GM19372 (cell line): ENCODE measurements around the gene C20orf96.
"Not testable (repeated sequence)": the region's sequence is repeated elsewhere in the genome, so short reads cannot be mapped to it uniquely, and the experiment has no call there.

Experiments
- ATAC-seq: cut with Tn5 transposase; IDR thresholded peaks from one replicate; pipeline ENCODE4 v1.9.1; 2021; ENCODE audit warnings: mild to moderate bottlenecking, low read depth, moderate library complexity; ENCODE audit not compliant: unreplicated experiment

Gene C20orf96

GRCh38 chr20:290084-290831 lies at the start of gene C20orf96:
Gene C20orf96 (minus strand): TSS chr20:290750. CDS start chr20:290610, 140 bp downstream.
- peak; percentile 86 for ATAC-seq

DNA sequence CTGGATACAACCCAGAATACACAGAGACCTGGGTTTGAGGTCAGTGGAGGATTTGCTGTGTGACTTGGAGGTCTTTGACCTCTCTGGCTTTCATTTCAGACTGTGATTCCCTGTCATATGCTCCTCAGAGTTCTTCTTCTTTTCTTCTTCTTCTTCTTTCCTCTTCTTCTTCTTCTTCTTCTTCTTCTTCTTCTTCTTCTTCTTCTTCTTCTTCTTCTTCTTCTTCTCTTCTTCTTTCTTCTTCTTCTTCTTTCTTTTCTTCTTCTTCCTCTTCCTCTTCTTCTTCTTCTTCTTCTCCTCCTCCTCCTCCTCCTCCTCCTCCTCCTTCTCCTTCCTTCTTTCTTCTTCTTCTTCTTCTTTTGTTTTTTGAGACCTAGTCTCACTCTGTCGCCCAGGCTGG lies 45.5 kb upstream of the C20orf96 start:
- not testable (repeated sequence) for ATAC-seq

- ATAC-seq, result no peak
Measured at GRCh38 chr20:334578-334977, 44.0 kb upstream of the C20orf96 start.

- ATAC-seq, result no peak
Measured at GRCh38 chr20:330233-331149, 39.9 kb upstream of the C20orf96 start.

DNA sequence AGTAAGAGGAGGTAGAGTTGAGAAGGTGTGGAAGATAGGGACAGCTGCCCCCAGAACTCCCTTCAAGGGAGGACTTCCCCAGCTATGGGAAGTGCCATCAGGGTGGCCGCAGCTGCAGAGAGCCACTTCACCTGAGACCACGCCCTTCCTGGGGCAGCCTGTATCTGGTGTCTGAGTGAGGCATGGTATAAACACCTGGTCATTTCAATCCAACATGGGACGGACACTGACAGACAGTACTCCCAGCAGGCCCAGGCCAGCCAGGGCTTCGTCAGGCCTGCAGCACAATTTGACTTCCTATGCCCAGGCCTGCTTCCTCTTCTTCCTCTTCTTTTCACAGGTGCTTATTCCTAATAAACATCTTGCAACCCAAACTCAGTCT lies 39.3 kb upstream of the C20orf96 start:
- ATAC-seq, result no peak

- ATAC-seq, result no peak
Measured at GRCh38 chr20:328975-329695, 38.6 kb upstream of the C20orf96 start.

DNA sequence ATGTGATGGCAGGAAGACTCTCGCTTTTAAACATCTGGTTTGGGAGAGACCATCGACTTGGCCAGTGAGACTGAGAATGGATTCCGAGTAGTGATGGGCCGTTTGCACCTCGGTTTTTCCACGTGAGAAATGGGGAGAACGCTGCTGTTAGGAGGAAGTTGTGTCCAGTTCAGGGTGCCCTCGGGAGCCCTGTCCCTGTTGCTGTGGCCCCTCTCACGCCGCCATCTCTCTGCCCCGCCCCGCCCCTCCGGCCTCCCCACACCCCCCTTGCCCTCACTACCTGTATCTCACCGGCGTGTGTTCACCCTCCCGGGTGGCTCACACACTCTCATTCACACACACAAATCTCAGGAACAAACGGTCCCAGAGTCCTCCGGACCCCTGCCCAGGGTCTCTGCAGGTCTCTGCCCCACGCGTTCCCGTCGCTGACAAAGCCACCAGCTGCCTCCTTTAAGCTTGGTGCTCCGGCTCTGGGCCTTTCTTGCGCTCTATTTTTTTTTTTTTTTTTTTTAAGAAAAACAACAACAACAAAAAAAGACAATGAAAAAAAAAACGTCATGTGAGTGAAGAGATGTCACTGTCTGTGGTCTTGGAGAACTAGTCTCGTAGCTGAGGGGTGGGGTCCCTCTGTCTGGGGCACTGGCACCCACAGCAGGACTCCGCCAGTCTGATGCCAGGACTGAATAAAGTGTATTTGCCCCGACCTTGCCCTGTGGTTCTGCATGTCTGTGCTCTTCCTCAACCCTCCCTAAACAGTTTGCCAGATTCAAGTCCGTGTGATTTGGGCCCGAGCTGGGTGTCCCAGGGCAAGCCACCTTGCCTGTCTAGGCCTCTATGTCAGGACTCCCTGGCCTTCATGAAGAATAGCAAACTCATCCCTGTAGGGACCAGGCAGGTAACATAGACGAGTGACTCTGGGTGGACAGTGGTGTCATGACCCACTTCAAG lies 37.8 kb upstream of the C20orf96 start:
- ATAC-seq, result no peak

- no peak for ATAC-seq
Measured at GRCh38 chr20:327186-328026, 36.9 kb upstream of the C20orf96 start.

DNA sequence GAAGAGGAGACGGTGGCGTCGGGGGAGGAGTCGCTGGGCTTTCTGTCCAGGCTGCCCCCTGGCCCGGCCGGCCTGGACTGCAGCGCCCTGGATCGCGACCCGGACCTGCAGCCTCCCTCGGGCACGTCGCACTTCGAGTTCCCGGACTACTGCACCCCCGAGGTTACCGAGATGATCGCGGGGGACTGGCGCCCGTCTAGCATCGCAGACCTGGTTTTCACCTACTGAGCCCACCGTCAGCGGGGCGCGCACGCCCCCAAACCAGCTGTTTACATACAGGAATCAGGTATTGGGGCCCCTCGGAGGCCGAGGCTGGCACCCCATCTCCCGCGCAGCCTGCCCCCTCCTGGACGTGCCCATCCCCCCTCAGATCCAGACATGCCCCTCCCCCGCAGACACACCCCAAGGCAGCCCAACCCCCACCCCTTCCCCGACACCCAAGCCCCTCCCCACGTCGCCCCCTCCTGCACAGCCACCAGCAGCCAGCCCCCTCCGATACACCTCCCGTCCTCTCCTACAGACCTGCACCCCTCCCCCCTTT lies 36.2 kb upstream of the C20orf96 start:
- no peak for ATAC-seq

DNA sequence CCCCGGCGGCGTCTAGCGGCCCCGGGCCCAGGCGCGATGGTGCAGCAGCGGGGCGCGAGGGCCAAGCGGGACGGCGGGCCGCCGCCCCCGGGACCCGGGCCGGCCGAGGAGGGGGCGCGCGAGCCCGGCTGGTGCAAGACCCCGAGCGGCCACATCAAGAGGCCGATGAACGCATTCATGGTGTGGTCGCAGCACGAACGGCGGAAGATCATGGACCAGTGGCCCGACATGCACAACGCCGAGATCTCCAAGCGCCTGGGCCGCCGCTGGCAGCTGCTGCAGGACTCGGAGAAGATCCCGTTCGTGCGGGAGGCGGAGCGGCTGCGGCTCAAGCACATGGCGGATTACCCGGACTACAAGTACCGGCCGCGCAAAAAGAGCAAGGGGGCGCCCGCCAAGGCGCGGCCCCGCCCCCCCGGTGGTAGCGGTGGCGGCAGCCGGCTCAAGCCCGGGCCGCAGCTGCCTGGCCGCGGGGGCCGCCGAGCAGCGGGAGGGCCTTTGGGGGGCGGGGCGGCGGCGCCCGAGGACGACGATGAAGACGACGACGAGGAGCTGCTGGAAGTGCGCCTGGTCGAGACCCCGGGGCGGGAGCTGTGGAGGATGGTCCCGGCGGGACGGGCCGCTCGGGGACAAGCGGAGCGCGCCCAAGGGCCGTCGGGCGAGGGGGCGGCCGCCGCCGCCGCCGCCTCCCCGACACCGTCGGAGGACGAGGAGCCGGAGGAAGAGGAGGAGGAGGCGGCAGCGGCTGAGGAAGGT lies 35.5 kb upstream of the C20orf96 start:
- ATAC-seq, result peak; percentile 12

DNA sequence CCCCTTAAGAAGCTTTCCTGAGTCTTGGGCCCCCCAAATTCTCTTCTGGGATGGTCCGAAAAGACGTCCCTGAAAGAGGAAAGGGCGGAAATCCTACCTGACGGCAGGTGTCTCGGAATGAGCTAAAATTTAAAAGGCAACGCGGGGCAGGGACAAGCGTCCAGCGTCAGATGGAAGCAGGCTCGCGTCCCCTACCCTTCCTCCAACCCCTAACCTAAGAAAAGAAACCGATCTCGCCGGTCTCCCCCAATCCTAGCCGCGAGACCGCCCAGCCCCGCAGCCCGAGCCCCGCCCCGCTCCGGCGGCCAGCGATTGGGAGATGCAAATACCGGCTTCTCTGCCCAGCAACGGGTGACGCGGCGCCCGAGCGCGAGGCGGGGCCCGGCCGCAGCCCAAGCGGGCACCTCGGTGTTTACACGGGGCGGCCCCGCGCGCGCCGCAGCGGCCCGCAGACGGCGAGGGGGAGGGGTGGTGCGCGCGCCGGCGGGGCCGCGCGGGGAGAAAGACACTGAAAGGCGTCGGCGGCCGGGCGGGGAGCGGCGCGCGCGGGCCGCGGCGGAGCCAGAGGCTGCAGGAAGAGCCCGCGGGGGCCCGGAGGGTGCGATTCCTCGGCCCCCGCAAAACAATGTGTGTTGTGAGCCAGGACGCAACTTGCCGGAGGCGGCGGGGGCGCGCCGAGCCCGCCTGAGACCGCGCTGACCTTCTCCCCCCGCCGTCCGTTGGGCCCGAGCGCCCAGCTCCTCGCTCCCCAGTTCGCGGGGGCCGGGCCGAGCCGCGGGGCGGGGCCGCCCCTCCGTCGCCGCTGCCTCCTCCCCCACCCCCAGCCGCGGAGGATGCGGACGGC lies 34.7 kb upstream of the C20orf96 start, which contains the start of gene SOX12:
Gene SOX12 (plus strand): TSS at position 508 of the 844 bp plus-strand sequence. CDS start 373 bp downstream, outside the sequence.
- ATAC-seq, result peak; percentile 67

DNA sequence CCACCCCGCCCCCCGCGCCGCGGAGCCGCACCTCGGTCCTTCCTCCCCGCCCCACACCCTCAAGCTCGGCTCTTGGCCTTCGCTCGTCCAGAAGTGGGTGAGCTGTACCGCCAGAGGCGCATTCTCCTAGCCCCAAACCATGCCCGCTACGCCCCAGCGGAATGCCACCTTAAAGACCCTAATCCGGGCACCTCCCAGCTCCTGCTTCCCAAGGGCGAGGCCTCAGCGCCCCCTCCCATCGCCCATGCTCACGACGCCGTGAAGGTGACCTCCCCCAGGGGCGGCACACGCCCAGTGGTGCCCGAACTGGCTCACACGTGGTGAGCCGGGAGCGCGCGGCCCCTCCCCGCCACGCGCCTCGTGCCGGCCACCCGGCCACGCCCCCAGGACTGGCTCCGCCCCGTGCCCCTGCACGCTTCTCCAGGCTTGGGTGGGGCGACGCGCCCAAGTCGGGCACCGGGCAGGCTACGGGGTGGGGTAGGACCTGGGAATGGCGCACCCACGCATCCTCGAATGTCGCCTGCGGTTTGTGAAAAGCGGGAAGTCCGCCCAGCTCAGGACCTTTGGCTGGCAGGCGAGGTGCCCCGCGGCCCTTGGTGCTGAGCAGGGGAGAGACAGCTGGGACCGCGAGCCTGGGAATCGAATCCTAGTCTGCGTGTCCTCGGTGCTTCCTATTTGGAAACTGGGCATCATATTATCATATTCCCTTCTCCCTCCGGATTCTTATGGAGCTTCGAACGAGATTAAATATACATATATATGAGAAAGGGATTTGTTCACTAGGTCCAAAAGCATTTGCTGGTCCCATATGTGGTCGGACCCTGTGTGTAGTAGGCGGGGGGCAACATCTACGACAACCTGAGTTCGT lies 33.9 kb upstream of the C20orf96 start:
- peak; percentile 41 for ATAC-seq

DNA sequence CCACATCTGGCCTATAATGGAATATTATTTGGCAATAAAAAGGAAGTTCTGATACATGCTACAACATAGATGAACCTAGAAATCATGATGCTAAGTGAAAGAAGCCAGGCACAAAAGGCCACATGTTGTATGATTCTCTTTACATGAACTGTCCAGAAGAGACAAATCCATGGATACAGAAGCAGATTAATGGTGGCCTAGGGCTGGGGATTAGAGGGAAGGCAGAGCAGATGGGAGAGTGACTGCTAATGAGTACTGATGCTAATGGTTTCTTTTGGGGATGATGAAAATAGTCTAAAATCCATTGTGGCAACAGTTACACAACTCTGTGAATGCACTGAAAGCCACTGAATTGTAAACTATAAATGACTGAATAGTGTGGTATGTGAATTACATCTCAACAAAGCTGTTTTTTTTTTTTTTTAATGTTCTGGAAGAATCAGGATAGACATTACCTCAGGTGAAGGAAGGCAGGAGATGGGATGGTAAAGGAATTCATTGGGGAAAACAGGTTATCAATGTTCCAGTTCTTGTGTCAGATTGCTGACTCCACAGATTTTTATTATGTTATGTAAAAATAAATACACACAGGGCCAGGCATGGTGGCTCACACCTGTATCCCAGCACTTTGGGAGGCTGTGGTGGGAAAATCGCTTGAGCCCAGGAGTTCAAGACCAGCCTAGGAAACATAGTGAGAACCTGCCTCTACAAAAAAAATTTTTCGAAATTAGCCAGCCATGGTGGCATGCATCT lies 25.9 kb upstream of the C20orf96 start:
- ATAC-seq, result no peak

DNA sequence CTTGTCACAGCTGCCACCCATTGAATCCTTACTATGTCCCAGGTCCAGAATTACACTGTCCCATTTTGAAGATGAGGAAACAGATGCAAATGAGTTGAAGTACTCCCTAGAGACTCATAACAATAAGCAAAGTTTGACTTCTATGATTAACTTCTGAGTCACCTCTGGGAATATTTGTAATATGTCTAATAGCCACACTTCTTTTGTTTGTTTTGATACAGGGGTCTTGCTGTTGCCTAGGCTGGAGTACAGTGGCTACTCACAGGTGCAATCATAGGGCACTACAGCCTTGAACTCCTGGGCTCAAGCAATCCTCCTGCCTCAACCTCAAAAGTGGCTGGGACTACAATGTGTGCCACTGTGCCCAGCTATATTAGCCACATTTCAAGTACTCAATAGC lies 23.4 kb upstream of the C20orf96 start:
- no peak for ATAC-seq

DNA sequence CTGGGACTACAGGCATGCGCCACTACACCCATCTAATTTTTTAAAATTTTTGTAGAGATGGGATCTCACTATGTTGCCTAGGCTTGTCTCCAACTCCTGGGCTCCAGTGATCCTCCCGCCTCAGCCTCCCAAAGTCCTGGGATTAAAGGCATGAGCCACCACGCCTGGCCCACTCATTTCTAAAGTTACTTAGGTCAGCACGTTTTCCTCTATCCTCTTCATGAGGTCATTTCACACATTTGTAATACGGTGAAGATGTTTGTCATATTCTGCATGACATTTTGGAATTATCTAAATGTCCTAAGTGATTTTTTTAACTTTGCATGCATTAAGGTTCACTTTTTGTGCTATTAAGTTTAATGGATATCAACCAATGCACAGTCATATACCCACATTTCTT lies 22.9 kb upstream of the C20orf96 start:
- ATAC-seq, result no peak
